ENCODE data around the gene TMEM88.

DNA sequence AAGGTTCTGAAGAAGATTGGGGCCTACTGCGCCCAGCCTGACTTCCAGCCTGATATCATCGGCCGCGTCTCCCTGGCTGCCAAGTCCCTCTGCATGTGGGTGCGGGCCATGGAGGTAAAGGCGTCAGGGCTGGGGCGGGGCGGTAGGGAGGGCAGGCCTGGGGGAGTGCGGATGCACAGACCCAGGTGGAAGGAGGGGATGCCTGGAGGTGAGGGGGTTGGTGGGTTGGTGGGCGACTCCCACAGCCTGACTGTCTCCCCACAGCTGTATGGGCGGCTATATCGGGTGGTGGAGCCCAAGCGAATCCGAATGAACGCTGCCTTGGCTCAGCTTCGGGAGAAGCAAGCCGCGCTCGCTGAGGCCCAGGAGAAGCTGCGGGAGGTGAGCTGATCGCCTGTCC lies 47.7 kb upstream of the TMEM88 start:
- TF ChIP-seq, protein P1, sequence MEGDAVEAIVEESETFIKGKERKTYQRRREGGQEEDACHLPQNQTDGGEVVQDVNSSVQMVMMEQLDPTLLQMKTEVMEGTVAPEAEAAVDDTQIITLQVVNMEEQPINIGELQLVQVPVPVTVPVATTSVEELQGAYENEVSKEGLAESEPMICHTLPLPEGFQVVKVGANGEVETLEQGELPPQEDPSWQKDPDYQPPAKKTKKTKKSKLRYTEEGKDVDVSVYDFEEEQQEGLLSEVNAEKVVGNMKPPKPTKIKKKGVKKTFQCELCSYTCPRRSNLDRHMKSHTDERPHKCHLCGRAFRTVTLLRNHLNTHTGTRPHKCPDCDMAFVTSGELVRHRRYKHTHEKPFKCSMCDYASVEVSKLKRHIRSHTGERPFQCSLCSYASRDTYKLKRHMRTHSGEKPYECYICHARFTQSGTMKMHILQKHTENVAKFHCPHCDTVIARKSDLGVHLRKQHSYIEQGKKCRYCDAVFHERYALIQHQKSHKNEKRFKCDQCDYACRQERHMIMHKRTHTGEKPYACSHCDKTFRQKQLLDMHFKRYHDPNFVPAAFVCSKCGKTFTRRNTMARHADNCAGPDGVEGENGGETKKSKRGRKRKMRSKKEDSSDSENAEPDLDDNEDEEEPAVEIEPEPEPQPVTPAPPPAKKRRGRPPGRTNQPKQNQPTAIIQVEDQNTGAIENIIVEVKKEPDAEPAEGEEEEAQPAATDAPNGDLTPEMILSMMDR (IDR thresholded peaks at IDR 0.05), result no peak
- no peak for TF ChIP-seq POLR2A (IDR thresholded peaks at IDR 0.05)
